ENCODE results near the gene HPSE2.
"Not testable (repeated sequence)": the region's sequence is repeated elsewhere in the genome, so short reads cannot be mapped to it uniquely, and the experiment has no call there.

Gene HPSE2

DNA sequence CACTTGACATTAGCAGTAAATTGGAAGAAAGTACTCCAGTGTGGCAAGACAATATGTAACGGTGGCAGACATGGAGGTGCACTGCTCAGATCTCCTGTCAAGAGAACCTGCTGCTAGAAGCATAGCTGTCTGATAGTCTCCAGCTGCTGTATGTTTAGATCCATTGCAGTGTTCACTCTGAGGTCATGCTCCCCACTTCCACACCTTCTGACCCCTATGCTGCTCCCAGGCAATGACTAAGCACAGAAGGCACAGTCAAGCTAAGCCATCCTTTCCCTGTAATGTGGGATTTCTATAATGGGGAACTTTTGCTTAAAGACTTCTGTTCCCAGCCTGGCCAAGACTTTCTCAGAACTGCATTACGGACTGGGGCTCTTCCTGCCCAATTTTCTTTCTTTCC lies 315.8 kb downstream of the HPSE2 start:
- DNase-seq (ENCODE audit: low read depth) = no peak

DNA sequence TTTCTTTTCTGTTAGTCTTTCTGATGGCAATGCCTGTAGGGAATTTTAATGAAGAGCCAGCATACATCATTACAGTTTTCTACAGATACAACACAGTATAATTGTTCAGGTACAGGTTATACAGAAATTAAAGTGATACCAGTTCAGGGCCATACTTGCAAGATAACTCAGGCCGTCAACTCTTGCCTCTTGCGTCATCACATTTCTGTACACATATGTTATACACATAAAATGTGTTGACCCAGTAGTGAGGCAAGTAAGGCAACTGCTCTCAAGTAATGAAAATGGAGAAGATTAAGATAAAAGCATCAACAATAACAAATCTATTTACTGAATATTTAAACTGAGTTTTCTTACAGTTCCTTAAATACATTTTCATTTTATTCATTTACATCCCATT lies 317.8 kb downstream of the HPSE2 start:
- DNase-seq (ENCODE audit: low read depth) = no peak

DNA sequence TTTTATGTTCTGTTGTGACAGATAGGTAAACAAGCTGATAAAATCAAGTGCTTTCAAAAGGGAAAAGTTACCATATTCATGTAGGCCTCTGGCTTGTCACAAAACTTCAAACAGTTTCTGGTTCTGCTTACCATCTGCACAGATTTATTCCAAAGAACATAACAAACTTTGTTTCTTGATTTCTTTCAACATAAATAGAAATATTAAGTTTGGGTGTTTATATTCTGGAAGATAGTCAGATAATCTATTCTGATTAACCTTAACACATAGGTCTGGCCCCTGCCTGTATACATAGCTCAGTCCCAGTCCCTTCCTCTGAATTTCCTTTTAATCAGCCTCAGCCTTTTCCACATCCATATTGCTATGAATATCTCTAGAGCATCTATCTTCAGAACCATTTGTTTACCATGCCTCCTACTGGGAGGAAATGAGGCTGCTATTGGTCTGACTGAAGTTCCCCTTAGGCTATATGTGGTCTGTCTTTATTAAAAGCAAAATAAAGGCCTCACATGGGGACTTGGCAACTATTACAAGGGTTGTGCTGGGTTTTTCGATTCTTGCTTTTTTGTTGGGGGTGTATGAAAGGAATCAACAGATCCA lies 319.0 kb downstream of the HPSE2 start:
- DNase-seq (ENCODE audit: low read depth) = no peak

DNA sequence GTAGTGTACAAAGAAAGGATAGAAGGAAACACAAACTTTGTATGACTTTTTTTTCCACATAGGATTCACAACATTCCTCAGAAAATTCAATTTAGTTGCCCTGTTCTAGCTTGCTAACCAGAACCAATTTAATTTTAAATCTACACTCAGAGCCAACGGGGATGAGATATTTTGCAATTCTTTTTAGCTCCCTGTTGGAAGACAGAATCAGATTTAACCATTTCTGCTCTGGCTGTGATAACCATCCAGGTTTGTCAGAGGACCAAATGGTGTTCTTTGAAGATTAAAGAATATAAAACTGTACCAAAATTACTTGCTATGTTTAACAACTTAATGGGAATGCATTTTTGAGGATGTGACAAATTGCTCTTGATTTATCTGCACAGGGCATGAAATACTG lies 319.7 kb downstream of the HPSE2 start:
- no peak for DNase-seq (ENCODE audit: low read depth)

DNA sequence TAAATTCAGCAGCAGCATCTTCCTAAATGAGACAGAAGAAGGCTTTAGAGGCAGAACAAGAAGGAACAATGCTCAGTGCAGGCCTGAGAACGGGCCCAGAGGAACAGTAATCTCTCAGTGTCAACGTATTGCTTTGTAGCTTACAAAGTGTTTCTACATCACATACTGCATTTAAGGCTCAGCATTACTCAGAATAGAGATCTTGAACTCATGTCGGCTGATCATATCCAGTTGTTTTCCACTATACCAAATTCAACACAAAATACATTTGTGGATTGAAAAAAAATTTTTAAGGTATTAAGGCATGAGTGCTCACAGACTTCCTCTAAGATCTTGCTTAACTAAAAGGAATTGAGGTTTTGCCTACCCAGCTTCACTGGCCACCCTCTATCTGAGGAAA lies 325.1 kb downstream of the HPSE2 start:
- no peak for DNase-seq (ENCODE audit: low read depth)

DNA sequence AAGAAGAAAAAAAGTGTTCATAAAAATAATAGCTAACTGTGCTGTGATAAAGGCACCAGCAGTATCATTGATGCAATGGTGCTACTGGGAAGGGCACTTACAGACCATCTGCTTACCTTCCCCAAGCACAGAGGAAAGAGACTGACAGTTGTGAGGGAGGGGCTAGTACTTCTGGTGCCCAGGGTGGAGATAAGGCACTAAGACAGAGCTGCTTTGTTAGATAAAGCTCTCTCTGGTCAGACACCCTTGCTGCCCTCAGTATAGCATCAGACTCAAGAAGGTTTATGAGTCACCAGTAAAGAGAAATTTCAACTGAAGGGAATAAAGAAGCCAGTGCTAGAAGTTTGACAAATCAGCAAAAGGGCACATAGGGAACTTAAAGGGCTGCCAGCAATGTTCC lies 325.6 kb downstream of the HPSE2 start:
- DNase-seq (ENCODE audit: low read depth) = no peak

DNA sequence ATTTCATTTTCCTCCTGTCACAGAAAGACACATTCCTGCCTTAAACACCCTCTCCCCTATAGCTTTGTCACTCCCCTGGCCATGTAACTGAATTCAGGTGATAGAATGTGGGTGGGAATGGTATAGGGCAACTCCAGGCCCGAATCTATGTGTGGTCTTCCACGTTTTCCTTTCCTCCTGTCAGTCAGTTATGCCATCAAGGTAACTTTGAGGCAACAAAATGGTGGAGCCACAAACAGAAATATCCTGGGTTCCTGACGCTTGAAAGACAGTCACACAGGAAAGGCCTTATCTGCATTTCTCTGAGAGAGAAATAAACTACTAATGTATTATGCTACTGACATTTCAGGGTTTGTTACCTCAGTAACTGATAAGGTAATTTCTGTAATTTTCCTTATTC lies 326.8 kb downstream of the HPSE2 start:
- no peak for DNase-seq (ENCODE audit: low read depth)

DNA sequence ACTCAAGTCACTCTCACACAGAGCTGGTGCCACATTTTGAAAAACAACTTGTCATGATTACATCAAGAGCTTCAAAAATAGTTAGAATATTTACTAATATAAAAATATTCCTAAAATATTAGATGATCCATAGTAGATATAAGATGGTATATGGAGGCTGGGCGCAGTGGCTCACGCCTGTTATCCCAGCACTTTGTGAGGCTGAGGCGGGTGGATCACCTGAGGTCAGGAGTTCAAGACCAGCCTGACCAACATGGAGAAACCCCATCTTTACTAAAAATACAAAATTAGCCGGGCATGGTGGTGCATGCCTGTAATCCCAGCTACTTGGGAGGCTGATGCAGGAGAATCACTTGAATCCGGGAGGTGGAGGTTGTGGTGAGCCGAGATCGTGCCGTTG lies 327.4 kb downstream of the HPSE2 start:
- DNase-seq (ENCODE audit: low read depth) = not testable (repeated sequence)

DNA sequence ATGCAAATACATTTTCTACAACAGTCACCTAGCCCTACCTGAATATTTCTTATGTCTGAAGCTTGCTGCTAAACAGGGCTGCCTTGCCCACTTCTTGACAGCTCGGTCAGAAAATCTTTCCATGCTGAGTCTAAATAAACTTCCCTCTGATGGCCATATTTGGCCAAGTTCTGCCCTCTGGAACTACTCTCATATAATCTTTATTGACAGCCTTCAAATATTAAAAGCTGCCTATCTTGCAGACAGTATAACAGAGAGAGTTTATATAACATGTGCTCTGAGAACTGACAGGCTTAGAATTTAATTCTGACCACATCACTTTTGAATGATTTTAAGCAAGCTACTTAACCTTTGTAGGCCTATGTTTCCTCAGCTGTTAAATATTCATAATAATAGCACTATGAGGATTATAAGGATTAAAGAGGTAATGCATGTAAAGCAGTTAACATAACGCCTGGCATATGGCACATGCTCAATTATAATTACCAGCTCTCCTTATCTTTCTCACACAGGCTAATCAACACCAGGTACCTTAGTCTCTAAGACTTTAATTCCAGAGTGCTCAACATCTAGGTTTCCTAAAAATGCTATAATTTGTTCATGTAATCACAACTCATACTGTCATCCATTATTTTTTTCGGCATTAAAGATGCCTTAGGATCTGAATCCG lies 334.1 kb downstream of the HPSE2 start:
- no peak for DNase-seq (ENCODE audit: low read depth)

DNA sequence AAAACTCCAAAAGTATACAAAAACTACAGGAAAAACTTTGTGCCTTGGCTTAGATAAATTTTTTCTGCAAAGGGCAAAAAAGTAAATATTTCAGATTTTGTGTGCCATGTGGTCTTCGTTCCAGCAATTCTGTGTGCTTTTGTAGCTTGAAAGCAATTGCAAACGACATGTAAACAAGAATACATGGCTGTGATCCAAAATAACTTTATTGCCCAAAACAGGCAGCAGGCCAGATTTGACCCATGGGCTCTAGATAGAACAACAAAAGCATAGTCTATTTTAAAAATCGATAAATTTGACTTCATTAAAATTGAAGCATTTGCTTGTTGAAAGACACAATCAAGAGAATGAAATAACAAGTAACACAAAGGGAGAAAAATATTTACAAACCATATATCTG lies 336.6 kb downstream of the HPSE2 start:
- no peak for DNase-seq (ENCODE audit: low read depth)

DNA sequence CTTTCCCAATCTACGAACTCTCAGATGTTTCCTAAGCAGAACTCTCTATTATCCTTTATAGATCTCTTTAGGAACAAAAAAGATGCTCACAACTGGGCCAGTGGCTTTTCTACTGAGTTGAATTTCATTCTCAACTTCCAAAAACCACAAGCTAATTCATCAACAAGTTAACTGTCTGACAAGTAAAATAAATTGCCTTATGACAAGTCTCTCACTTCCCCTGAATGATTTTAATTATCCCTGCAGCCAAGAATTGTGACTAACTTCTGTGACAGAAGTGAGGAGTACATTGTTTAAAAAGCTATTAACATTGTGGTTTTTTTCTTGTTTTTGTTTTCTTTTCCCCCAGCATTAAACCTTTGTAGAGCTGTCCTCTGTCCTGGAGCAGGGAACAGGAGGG lies 343.1 kb downstream of the HPSE2 start:
- no peak for DNase-seq (ENCODE audit: low read depth)

DNA sequence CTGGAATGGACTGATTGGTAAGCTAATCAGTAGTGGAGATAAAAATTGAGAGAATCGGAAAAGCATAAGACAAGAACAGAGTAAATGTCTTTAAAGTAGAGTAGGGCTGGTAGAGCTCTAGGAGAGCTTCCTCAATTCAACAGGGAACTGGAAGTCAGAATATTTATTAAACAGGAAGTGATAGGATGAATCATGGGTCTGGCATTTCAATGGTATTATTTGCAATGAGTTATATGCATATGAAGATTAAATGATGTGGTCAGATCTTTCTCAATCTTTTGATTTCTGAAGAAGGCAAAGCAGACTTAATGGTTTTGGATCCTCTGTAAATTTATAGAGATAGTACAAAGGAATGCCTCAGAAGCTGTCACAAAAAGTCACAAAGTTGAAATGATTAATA lies 349.0 kb downstream of the HPSE2 start:
- DNase-seq (ENCODE audit: low read depth) = no peak

DNA sequence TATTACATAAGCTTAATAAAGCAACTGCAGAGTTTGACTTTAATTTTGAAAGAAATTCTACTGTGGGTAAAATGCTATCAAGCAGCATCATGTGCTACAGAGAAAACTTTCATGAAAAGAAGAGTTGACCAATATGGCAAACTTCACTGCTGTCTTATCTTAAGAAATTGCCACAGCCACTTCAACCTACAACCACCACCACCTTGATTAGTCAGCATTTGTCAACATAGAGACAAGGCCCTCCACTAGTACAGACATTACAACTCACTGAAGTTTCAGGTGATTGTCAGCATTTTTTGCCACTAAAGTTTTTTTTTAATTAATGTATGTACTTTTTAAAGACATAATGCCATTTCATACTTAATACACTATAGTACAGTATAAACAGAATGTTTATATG lies 350.3 kb downstream of the HPSE2 start:
- DNase-seq (ENCODE audit: low read depth) = no peak

DNA sequence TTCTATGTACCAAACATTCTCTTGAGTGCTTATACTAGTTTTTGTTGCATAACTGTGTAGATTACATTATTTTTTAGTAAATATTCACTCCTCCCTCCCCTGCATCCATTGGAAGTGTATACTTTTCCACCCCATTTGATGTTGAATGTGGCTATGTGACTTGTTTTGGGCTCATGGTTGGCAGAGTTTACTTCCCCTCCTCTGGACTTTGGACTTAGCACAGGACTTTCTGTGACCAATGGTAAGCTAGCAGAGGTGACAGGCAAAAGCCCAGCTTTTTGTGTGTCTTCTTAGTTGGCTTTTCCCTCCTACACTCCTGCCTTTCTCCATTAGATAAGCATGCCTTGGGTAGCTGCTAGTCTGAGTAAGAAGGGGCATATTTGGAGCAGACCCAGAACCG lies 353.9 kb downstream of the HPSE2 start:
- no peak for DNase-seq (ENCODE audit: low read depth)

DNA sequence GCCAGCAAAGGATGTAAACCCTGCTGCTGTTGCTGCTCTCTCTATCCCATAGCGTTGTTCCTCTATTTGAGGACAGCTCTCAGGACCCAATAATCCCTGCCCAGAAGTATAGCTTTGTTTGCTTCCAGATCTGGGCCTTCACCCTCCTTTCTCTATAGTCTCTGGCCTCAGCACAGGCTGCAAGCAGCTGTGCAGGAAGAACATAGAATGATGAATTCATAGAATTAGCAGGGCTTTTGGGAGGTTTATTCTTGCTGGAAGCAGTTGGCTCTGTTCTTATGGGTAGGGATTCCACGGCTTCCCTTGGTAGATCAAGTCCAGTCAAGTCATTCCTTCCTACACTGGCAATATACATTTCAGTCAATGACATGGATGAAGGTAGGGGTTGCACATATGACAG lies 354.7 kb downstream of the HPSE2 start:
- DNase-seq (ENCODE audit: low read depth) = no peak

DNA sequence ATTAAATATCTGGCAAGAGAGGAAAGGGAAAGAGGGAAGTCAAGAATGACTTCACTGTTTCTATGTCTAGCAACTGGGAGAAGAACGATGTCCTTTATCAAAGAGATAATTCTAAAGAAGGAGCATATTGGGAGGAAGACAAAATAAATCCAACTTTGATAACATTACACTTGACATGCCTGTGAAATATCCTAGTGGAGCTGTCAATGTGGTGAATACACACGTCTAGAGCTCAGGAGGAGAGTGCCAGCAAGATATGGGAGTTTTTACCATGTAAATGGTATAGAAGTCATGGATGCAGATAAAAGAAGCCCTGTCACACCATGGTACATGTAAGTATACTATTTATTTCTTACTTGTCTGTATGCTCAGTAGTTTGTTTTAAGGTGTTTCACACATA lies 356.7 kb downstream of the HPSE2 start:
- DNase-seq (ENCODE audit: low read depth) = no peak

DNA sequence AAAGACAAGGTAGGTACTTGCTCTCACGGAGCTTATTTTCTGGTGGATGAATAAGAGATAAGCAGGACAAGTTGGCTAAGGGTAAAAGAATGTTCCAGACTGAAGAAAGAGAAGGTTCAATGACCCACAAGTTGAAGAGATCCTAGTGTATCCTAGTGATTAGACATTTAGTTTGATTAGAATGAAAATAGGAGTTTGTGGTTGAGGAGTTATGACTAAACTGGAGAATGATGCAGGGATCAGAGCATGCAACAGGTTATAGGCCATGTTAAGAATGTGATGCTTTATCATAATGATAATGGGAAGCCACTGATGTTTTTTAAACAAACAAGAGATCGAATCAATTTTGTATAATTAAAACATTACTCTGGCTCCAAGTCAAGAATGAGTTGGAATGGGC lies 357.2 kb downstream of the HPSE2 start:
- no peak for DNase-seq (ENCODE audit: low read depth)

DNA sequence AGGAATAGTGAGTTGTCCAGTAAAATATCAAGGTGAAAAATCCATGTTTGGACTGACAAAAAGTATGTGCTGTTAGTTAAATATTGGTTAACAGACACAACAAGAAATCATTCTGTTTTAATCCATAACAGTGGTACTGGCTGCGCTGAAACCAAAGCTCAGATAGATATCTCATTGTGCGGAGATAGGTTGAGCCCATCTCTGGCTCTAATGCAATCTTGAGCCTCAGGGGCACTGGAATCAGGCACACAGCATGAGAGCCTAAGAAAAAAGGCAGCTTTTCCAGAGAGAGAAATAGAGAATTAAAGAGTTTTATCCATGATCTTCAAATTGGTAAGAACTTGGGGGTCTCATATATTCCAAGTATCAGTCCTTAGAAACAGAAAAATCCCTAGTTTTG lies 373.7 kb downstream of the HPSE2 start:
- no peak for DNase-seq (ENCODE audit: low read depth)

DNA sequence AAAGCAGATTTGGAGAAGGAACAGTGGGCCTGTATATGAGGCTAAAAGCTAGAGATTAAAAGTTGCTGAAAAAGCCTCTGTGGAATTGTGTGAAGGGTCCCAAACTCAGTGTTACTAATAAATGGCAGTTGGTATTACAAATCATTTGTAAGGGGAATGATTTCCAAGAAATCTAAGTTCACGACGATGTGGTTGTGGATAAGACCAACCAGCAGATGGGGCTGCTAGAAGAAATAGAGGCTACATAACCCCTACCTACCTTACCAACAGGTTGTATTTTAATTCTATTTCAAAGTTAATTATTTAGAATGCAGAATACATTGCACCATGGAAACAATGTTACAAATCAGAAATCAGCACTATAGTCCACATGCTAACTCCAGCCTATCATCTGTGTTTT lies 377.1 kb downstream of the HPSE2 start:
- no peak for DNase-seq (ENCODE audit: low read depth)

DNA sequence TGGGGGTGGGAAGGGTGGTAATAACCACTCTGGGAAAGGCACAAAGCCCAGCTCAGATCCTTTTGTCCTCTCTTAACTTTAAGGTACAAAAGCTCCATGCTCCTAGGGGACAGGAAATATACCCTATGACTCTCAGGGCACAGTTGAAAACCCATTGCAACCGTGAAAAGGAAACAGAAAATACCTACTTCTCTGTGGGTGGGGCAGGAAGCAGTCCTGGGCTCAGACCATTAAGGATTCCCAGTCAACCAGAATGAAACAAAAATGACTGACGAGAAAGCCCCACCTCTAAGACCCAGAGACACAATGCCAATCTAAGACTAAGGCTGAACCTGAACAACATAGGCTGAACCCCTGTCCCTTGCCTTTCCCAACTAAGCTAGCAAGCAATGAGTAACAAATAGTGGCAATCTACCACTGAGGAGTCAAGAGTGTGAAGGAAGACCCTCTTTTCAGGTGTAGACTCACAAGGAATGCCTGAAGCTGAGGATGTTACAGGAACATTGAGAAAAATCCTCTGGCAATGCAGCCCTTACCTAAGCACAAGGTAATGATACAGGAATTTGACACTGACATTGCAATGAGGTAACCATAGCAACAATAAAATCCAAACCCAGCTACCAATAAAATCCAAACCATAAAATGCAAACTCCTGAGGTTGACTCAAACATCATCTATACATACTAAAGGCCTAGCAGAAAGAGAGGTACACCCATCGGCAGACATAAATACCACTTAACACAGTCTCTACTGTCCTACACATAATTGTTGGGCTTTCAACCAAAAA lies 380.1 kb downstream of the HPSE2 start:
- DNase-seq (ENCODE audit: low read depth) = no peak

DNA sequence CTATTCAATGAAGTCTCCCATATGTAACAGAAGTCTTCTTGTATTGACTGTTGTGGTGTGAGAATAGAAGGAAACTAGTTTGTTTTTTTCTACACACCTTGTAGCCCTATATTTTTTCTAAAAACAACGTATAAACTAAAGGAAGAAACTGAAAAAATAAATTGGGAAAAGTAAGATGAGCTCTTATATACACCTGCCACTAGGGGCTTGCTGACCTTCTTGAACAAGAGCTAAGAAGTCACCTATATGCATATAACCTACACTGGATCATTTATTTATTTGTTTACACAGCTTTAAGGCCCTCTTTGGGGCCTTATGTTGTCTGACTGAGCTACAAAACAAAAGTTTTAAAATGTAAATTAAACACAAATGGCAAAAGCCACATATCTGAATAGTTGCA lies 383.0 kb downstream of the HPSE2 start:
- DNase-seq (ENCODE audit: low read depth) = no peak

DNA sequence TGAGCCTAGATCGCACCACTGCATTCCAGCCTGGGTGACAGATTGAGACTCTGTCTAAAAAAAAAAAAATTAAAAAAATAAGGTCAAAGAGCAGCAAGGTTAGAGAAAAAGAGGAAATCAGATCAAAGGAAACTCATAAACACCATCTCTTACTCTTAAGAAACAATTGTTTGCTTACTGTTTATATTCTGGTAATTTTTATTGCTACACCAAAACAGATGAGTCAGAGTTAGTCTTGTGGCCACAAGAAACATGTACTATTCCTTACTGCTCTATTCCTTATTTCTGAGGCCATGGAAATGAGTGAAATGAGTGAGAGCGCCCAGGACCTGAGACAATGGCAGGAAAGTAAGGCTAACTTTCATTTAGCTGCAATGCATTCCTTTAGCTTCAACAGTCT lies 387.3 kb downstream of the HPSE2 start:
- no peak for DNase-seq (ENCODE audit: low read depth)

DNA sequence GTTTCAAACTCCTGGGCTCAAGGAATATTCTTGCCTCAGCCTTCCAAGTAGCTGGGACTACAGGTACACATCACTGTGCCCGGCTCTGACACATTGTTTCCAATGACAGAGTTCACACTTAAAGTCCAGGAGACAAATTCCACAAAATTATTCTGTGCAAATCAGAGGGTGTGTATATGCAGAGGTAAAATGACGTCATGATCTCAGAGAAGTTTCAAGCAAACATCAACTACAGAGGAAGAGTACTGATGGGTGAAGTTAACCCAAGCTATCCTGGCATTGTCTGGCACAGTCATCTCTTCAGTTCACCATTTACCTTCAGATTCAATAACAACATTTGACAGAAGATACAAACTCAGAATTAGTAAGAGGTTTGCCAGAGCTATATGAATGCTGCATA lies 388.9 kb downstream of the HPSE2 start:
- no peak for DNase-seq (ENCODE audit: low read depth)

DNA sequence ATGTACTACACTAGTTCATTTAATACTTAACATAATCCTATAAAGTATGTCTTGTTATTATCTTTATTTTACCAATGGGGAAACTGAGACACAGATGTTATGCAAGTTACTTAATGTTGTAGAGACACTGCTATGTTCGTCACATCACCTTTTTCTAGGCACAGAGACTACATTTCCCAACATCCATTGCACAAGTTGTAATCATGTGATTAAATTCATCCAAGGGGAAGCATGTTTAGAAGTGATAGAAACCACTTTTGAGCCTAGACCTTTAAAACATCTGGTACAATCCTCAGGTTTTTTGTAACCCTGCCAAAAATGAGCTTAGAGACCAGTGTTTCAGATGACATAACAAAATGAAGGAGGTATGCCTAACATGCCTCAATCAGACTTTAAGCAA lies 402.1 kb downstream of the HPSE2 start:
- no peak for DNase-seq (ENCODE audit: low read depth)
